Testis (tissue), 2 donors: ENCODE data around the gene MYOD1.

Experiments used
- POLR2A ChIP-seq: fragments of 450-650 bp; IDR thresholded peaks from one replicate; pipeline ENCODE4 v1.6.1; 2017; ENCODE audit warnings: antibody characterized with exemption, mild to moderate bottlenecking, moderate library complexity
- TF ChIP-seq, protein P1 (sequence below), 3 experiments: fragments of 450-650 bp in 2 of 3; fragments of 200-600 bp in 1 of 3; sonication (generic) in 1 of 3; IDR thresholded peaks; one replicate each; pipeline ENCODE4 v1.5.1; 2016 to 2019; ENCODE audit warnings: antibody characterized with exemption in 3 of 3, mild to moderate bottlenecking in 2 of 3, moderate library complexity in 1 of 3

DNA sequence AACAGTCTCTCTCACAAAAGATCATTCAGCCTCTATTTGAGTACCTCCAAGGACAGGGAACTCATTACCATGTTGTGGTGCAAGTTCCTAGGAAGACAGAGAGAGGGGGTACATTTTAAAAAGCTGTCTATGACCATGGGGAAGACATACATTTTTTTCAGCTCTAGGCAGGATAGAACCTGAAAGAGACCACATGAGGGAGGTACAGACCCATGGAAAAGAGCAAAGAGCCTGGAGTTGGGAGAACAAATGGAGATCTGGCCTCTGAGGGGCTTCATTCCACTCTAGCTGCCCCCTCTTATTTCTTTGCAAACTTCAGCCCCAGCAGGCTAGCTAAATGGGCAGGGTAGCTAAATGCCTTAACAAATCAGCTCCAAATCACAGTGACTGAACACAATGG, 51.5 kb downstream of the MYOD1 start:
- TF ChIP-seq, protein P1, sequence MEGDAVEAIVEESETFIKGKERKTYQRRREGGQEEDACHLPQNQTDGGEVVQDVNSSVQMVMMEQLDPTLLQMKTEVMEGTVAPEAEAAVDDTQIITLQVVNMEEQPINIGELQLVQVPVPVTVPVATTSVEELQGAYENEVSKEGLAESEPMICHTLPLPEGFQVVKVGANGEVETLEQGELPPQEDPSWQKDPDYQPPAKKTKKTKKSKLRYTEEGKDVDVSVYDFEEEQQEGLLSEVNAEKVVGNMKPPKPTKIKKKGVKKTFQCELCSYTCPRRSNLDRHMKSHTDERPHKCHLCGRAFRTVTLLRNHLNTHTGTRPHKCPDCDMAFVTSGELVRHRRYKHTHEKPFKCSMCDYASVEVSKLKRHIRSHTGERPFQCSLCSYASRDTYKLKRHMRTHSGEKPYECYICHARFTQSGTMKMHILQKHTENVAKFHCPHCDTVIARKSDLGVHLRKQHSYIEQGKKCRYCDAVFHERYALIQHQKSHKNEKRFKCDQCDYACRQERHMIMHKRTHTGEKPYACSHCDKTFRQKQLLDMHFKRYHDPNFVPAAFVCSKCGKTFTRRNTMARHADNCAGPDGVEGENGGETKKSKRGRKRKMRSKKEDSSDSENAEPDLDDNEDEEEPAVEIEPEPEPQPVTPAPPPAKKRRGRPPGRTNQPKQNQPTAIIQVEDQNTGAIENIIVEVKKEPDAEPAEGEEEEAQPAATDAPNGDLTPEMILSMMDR (IDR thresholded peaks at IDR 0.05): no peak
- no peak for TF ChIP-seq POLR2A
